Measurements from ENCODE around the gene AP3S2.
"Not testable (repeated sequence)": the region's sequence is repeated elsewhere in the genome, so short reads cannot be mapped to it uniquely, and the experiment has no call there.

The AP3S2 gene

GRCh38 chr15:89783111-89783860 lies 110.5 kb downstream of the AP3S2 start:
- in situ Hi-C loops (cut with MboI; ENCODE audit: low sequenced_read_pairs), result no loop called here

DNA sequence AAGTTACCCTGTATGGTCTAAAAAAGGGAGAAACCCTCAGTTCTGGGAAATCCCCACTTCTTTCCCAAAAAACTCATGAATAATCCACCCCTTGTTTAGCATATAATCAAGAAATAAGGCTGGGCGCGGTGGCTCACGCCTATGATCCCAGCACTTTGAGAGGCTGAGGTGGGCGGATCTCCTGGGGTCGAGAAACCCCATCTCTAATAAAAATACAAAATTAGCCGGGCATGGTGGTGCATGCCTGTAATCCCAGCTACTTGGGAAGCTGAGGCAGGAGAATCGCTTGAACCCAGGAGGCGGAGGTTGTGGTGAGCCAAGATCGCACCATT lies 111.2 kb downstream of the AP3S2 start:
- in situ Hi-C loops (cut with MboI; ENCODE audit: low sequenced_read_pairs), result not testable (repeated sequence)

DNA sequence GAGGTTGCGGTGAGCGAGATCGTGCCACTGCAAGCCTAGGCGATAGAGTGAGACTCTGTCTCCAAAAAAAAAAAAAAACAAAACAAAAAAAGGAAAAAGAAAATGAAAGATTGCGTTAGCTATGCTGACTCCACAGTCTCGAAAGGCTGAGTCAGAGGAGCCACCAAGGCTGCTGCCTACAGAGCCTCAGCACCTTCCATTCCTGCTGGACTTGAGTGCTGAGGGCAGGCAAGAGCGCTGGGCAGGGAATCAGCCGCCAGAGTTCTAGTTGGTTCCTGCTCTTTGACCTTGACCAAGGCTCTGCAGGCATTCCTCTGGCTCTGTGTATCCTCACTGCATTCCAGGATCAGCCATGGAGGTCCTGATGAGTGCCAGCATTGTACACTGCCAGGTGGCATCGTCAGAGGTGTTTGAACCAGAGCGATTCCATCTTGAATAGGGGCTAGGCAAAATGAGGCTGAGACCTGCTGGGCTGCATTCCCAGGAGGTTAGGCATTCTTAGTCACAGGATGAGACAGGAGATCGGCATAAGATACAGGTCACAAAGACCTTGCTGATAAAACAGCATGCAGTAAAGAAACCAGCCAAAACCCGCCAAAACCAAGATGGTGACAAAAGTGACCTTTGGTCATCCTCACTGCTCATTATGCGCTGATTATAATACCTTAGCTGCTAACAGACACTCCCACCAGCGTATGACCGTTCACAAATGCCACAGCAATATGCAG lies 111.7 kb downstream of the AP3S2 start:
- in situ Hi-C loops (cut with MboI; ENCODE audit: low sequenced_read_pairs), result no loop called here

GRCh38 chr15:89781055-89781454 lies 112.7 kb downstream of the AP3S2 start:
- in situ Hi-C loops (cut with MboI; ENCODE audit: low sequenced_read_pairs), result no loop called here

DNA sequence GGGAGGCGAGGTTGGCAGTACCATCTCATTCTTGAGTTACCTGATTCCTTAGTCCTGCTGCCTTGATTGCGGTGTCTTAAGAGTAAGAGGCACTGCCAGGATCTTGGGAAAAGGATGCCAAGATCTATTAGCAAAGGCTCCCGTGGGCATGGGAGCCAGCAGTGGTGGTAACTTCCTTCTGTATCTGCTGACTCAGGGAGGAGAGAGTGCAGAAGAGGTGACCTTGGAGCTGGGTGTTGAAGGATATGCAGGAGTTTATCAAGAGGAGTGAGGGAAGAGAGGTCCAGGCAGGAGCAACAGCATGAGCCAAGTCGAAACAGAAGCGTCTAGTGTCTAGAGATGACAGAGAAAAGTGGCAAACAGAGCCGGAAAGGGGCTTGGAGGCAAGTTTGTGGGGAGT lies 113.2 kb downstream of the AP3S2 start:
- in situ Hi-C loops (cut with MboI; ENCODE audit: low sequenced_read_pairs), result no loop called here

All from HL-60/S4 (cell line).